Keratinocyte (primary cell): ENCODE data around the gene PTPRN2. TPM values are rescaled to one million over a fixed set of nuclear protein-coding genes. Genes with fewer than 3 reads are reported as not detected.

Experiments used
- DNase-seq: peaks from one replicate; pipeline ENCODE4 v3.0.0-alpha.2; 2011; ENCODE audit warnings: low read depth, missing footprints, low spot score
- FAIRE-seq: peaks from 2 replicates; lab custom pipeline; 2011; peaks lifted over from hg19 to GRCh38; lab: Jason Lieb, UNC
- H2AFZ ChIP-seq: 2 replicates; pipeline ENCODE4 v1.6.0; 2012; ENCODE audit warnings: low read length, control low read depth, inconsistent platforms; ENCODE audit not compliant: control insufficient read depth
- H3K27ac ChIP-seq: 2 replicates; pipeline ENCODE4 v1.5.1; 2011; ENCODE audit warnings: low read length; ENCODE audit not compliant: control insufficient read depth, insufficient read depth
- H3K27me3 ChIP-seq: 3 replicates; pipeline ENCODE4 v1.6.0; 2011; ENCODE audit warnings: low read length; ENCODE audit not compliant: control insufficient read depth, insufficient read depth; ENCODE audit errors: extremely low read depth
- H3K36me3 ChIP-seq, 2 experiments: 2 replicates in 1 of 2; 3 replicates in 1 of 2; pipeline ENCODE4 v1.5.1; 2011; ENCODE audit warnings: low read length in 2 of 2, mild to moderate bottlenecking in 1 of 2; ENCODE audit not compliant: control insufficient read depth in 2 of 2, insufficient read depth in 2 of 2; ENCODE audit errors: extremely low read depth in 1 of 2
- H3K4me1 ChIP-seq: 3 replicates; pipeline ENCODE4 v1.5.1; 2011; ENCODE audit warnings: low read length; ENCODE audit not compliant: control insufficient read depth, insufficient read depth; ENCODE audit errors: extremely low read depth
- H3K4me2 ChIP-seq: 3 replicates; pipeline ENCODE4 v1.6.0; 2011; ENCODE audit warnings: low read depth, low read length; ENCODE audit not compliant: control insufficient read depth, insufficient read depth; ENCODE audit errors: extremely low read depth
- H3K4me3 ChIP-seq, 3 experiments: fragments of 200-600 bp in 1 of 3; sonication (generic) in 1 of 3; 2 replicates in 2 of 3; 3 replicates in 1 of 3; pipeline ENCODE4 v1.5.1; 2011 to 2016; ENCODE audit warnings: low read length in 3 of 3, mild to moderate bottlenecking in 3 of 3, control low read depth in 2 of 3, inconsistent platforms in 1 of 3, low read depth in 1 of 3, mixed read lengths in 1 of 3, mixed run types in 1 of 3, moderate library complexity in 1 of 3; ENCODE audit not compliant: control insufficient read depth in 2 of 3, insufficient read depth in 2 of 3; ENCODE audit errors: extremely low read depth in 1 of 3
- H3K79me2 ChIP-seq: 2 replicates; pipeline ENCODE4 v1.6.0; 2012; ENCODE audit warnings: low read length; ENCODE audit not compliant: control insufficient read depth, insufficient read depth
- H3K9ac ChIP-seq: 3 replicates; pipeline ENCODE4 v1.6.0; 2011; ENCODE audit warnings: low read length; ENCODE audit not compliant: control insufficient read depth, insufficient read depth; ENCODE audit errors: extremely low read depth
- H3K9me1 ChIP-seq: 3 replicates; pipeline ENCODE4 v1.6.0; 2011; ENCODE audit warnings: low read length; ENCODE audit not compliant: control insufficient read depth, insufficient read depth; ENCODE audit errors: extremely low read depth
- H3K9me3 ChIP-seq: 2 replicates; pipeline ENCODE4 v1.5.1; 2012; ENCODE audit warnings: low read depth, low read length; ENCODE audit not compliant: control insufficient read depth
- H4K20me1 ChIP-seq: 3 replicates; pipeline ENCODE4 v1.6.0; 2011; ENCODE audit warnings: low read length; ENCODE audit not compliant: control insufficient read depth, insufficient read depth; ENCODE audit errors: extremely low read depth
- CTCF ChIP-seq, 3 experiments: IDR thresholded peaks in 1 of 3; conservative IDR thresholded peaks in 1 of 3; optimal IDR thresholded peaks in 1 of 3; 2 replicates in 2 of 3; 3 replicates in 1 of 3; pipeline versions ENCODE3 to v1.5.1; 2011; ENCODE audit warnings: low read length in 3 of 3, mild to moderate bottlenecking in 3 of 3, moderate library complexity in 2 of 3, control low read depth in 1 of 3, inconsistent platforms in 1 of 3; ENCODE audit not compliant: insufficient read depth in 2 of 3; ENCODE audit errors: extremely low read depth in 1 of 3
- EZH2 ChIP-seq: IDR thresholded peaks from one replicate; pipeline ENCODE4 v1.6.1; 2012; ENCODE audit warnings: inconsistent platforms, mild to moderate bottlenecking, low read length, moderate library complexity
- dilution Hi-C: fragments of 300-500 bp; cut with MboI; formaldehyde crosslinking; loops from one replicate; pipeline ENCODE4 v1.7.0; 2020; ENCODE audit warnings: low sequenced_read_pairs; ENCODE audit not compliant: extremely low pct_ligation_motif_present
- polyA plus RNA-seq, 5 experiments: library from polyadenylated mRNA; depleted of rRNA in 3 of 5; stranded (reverse) in 3 of 5; stranded (forward) in 1 of 5; unstranded in 1 of 5; fragments of >200 nt; gene quantifications; 1 replicate in 1 of 5; 2 replicates in 3 of 5; 3 replicates in 1 of 5; pipeline versions ENCODE4 v1.2.1 to v1.2.3, GENCODE V29; 2011 to 2012; ENCODE audit warnings: missing spikeins in 2 of 5, low read depth in 1 of 5, low replicate concordance in 1 of 5

Gene PTPRN2
- polyA plus RNA-seq, 1 donor (not counting 4 experiments of a cell fraction or from before 2014, with no cell fraction given): not detected

GRCh38 chr7:158618745-158619140 is 31.1 kb upstream of the PTPRN2 start:
- DNase-seq (no peak), FAIRE-seq (no peak)
- Histone ChIP-seq H3K4me2 (no peak overlapping the region), H3K36me3 (no peaks in the 10 kb centered on the region), H3K79me2 (no peaks in the 10 kb centered on the region), H3K4me3 (no peak overlapping the region), H3K9me3 (no peaks in the 10 kb centered on the region), H3K27ac (no peak overlapping the region), H3K27me3 (no peaks in the 10 kb centered on the region), H4K20me1 (no peaks in the 10 kb centered on the region), H3K9me1 (no peaks in the 10 kb centered on the region), H2AFZ (no peak overlapping the region), H3K9ac (no peak overlapping the region), H3K4me1 (no peaks in the 10 kb centered on the region)
- dilution Hi-C loops: no loop called here
- TF ChIP-seq CTCF (optimal IDR thresholded peaks at IDR 0.05 in 1 of 3, IDR thresholded peaks at IDR 0.05 in 1 of 3, conservative IDR thresholded peaks at IDR 0.05 in 1 of 3; ENCODE audit: extremely low read depth in 1 of 3, insufficient read depth in 2 of 3, low read length in 3 of 3) (no peak), EZH2 (no peak)

GRCh38 chr7:158617737-158618128 is 30.1 kb upstream of the PTPRN2 start:
- Histone ChIP-seq H3K4me3 (no peak overlapping the region), H3K4me2 (no peak overlapping the region), H3K36me3 (no peaks in the 10 kb centered on the region), H3K27ac (no peak overlapping the region), H3K9me3 (no peaks in the 10 kb centered on the region), H3K4me1 (no peaks in the 10 kb centered on the region), H3K79me2 (no peaks in the 10 kb centered on the region), H3K9ac (no peak overlapping the region), H2AFZ (no peak overlapping the region), H3K9me1 (no peaks in the 10 kb centered on the region), H4K20me1 (no peaks in the 10 kb centered on the region), H3K27me3 (no peaks in the 10 kb centered on the region)
- no peak for DNase-seq
- dilution Hi-C loops: no loop called here
- no peak for FAIRE-seq
- no peak for TF ChIP-seq CTCF (optimal IDR thresholded peaks at IDR 0.05 in 1 of 3, IDR thresholded peaks at IDR 0.05 in 1 of 3, conservative IDR thresholded peaks at IDR 0.05 in 1 of 3; ENCODE audit: extremely low read depth in 1 of 3, insufficient read depth in 2 of 3, low read length in 3 of 3)
- TF ChIP-seq EZH2: no peak
